Heart right ventricle (tissue), 16 donors: ENCODE data around the gene PAPSS2. TPM values are rescaled to one million over a fixed set of nuclear protein-coding genes. Genes with fewer than 3 reads are reported as not detected.

ENCODE experiments used
- ATAC-seq, 8 donors: fragments of 200-7000 bp; cut with Tn5 transposase; one replicate each; pipeline ENCODE4 v1.9.1; 2020; ENCODE audit warnings: mild to moderate bottlenecking in 8 of 8, moderate library complexity in 8 of 8, moderate number of reproducible peaks in 1 of 8
- DNase-seq, 2 donors: peaks; one replicate each; pipeline ENCODE4 v3.0.0-alpha.2; 2020
- H3K27ac ChIP-seq, 10 donors: fragments of 200-600 bp; sonication (generic) in 2 of 10; one replicate each; pipeline versions ENCODE4 v1.5.0 to v1.8.0; 2020 to 2022; ENCODE audit warnings: mild to moderate bottlenecking in 3 of 10
- H3K27me3 ChIP-seq, 7 donors: fragments of 200-600 bp; one replicate each; pipeline ENCODE4 v1.8.0; 2021 to 2022; ENCODE audit warnings: mild to moderate bottlenecking in 2 of 7
- H3K36me3 ChIP-seq, 9 donors: fragments of 200-600 bp; sonication (generic) in 1 of 9; one replicate each; pipeline versions ENCODE4 v1.5.0 to v1.8.0; 2020 to 2022; ENCODE audit warnings: mild to moderate bottlenecking in 2 of 9
- H3K4me1 ChIP-seq, 9 donors: fragments of 200-600 bp; sonication (generic) in 1 of 9; one replicate each; pipeline versions ENCODE4 v1.5.0 to v1.8.0; 2020 to 2022; ENCODE audit warnings: mild to moderate bottlenecking in 4 of 9
- H3K4me3 ChIP-seq, 10 donors: fragments of 200-600 bp; sonication (generic) in 2 of 10; one replicate each; pipeline versions ENCODE4 v1.5.0 to v1.8.0; 2020 to 2022; ENCODE audit warnings: mild to moderate bottlenecking in 7 of 10, moderate library complexity in 2 of 10
- H3K9me3 ChIP-seq, 11 donors: fragments of 200-600 bp in 10 of 11; sonication (generic) in 2 of 11; one replicate each; pipeline versions ENCODE4 v1.5.0 to v1.8.0; 2013 to 2022; ENCODE audit warnings: mild to moderate bottlenecking in 2 of 11, control low read depth in 1 of 11, moderate library complexity in 1 of 11
- CTCF ChIP-seq, 9 donors: fragments of 200-600 bp; sonication (generic) in 2 of 9; IDR thresholded peaks; one replicate each; pipeline versions ENCODE4 v1.5.0 to v1.8.0; 2021 to 2022; ENCODE audit warnings: antibody characterized with exemption in 9 of 9, mild to moderate bottlenecking in 5 of 9, moderate library complexity in 1 of 9
- WGBS, 2 donors: extraction: QIAGEN DNeasy Blood & Tissue Kit; methylation state at CpG; one replicate each; pipeline ENCODE4 v1.1.7; 2013; ENCODE audit warnings: inconsistent platforms in 1 of 2; 5-methylcytosine and 5-hydroxymethylcytosine counted together
- intact Hi-C, 10 donors: fragments of 100-400 bp; cut with DNase I; formaldehyde crosslinking; loops; one replicate each; pipeline versions ENCODE4 v1.11.1 to v1.14.2; 2022
- polyA plus RNA-seq, 2 donors: library from polyadenylated mRNA; stranded (reverse); fragments of 200-250 nt; gene quantifications; one replicate each; pipeline ENCODE4 v1.2.3, GENCODE V29; 2013
- total RNA-seq, 10 donors: library from RNA; stranded (reverse); fragmentation: NEBNext Ultra II Directional in 3 of 10; extraction: Animal tissue kit (Norgen Biotek cat#: 25700) in 3 of 10; gene quantifications; one replicate each; pipeline versions ENCODE4 v1.2.1 to v1.2.4, GENCODE V29; 2021 to 2023
- donor health status: Arrhythmogenic right ventricular cardiomyopathy.
- donor health status: ischemic (EF 13 %, LVEDD 7.1; RV severe dilation, severe dysfunction).
- donor health status: healthy with polysubstance abuse.
- donor health status: DM: no; HTN: yes; CAD: no.
- donor health status: DM: no; HTN: no; CAD: no.
- donor health status: ischemic (EF 25% LVEDD 6.9; RV normal size, moderate dysfunction).
- donor health status: ischemic (EF 25% LVEDD 5.7; RV mildly dilated, moderate dysfunction).
- donor health status: healthy.
- donor health status: DM: yes; HTN: yes; CAD: no.
- donor health status: Ischemic cardiomyopathy.
- donor health status: ischemic (EF 35%, LVEDD 5.7; RV mildly dilated, moderate dysfunction).
- donor health status: nonischemic (EF 11% LVEDD 7.7; RV severe dilation, severe dysfunction).
- donor health status: DM: yes; HTN: yes; CAD: no.
- donor health status: PGD.
- donor health status: ischemic (EF 29% LVEDD 5.4; RV normal size, mild dysfunction).
- donor health status: nonischemic (EF 23%, LVEDD 6.1; RV moderate dilation, normal function).

The PAPSS2 gene
- total and polyA plus RNA-seq, 12 donors, result 3.3 to 10.9 (median 6.2) TPM

- H3K27me3 ChIP-seq, result peaks cover 0 to 29% (median 0%) of the 10 kb centered on the region in 7 donors
- intact Hi-C loops, result no loop called here
Measured at GRCh38 chr10:87622314-87623004, 37.2 kb upstream of the PAPSS2 start.

GRCh38 chr10:87623191-87623590 lies 36.5 kb upstream of the PAPSS2 start:
- no peaks in the 10 kb centered on the region for H3K9me3 ChIP-seq
- no peak for TF ChIP-seq CTCF (IDR thresholded peaks at IDR 0.05)
- intact Hi-C loops, result no loop called here
- ATAC-seq (no peak), DNase-seq (no peak)
- no peaks in the 10 kb centered on the region for H3K4me1 ChIP-seq
- H3K36me3 ChIP-seq, result no peaks in the 10 kb centered on the region
- 90 to 100% methylated on average over 1 of the region's 1 CpG for WGBS, 2 donors
- H3K27me3 ChIP-seq, result peaks cover 0 to 29% (median 0%) of the 10 kb centered on the region in 7 donors
- H3K4me3 ChIP-seq, result no peak overlapping the region
- H3K27ac ChIP-seq, result no peak overlapping the region

More at GRCh38 chr10:87622314-87623004, 37.2 kb upstream of the PAPSS2 start:
- TF ChIP-seq CTCF (IDR thresholded peaks at IDR 0.05), result no peak
- 76 to 78% methylated on average over 7 of the region's 7 CpGs for WGBS, 2 donors
- DNase-seq (no peak), ATAC-seq (no peak)
- no peak overlapping the region for H3K27ac ChIP-seq
- no peaks in the 10 kb centered on the region for H3K9me3 ChIP-seq
- no peak overlapping the region for H3K4me3 ChIP-seq
- no peaks in the 10 kb centered on the region for H3K4me1 ChIP-seq
- no peaks in the 10 kb centered on the region for H3K36me3 ChIP-seq

- TF ChIP-seq CTCF (IDR thresholded peaks at IDR 0.05), result no peak
- no peak for DNase-seq
- Histone ChIP-seq H3K9me3 (no peaks in the 10 kb centered on the region), H3K4me3 (no peak overlapping the region), H3K27me3 (peaks cover 0 to 13% (median 0%) of the 10 kb centered on the region in 7 donors), H3K4me1 (no peaks in the 10 kb centered on the region), H3K36me3 (no peaks in the 10 kb centered on the region), H3K27ac (no peak overlapping the region)
- no peak for ATAC-seq
- intact Hi-C loops, result no loop called here
- WGBS, 2 donors, result 65 to 73% methylated on average over 1 of the region's 1 CpG
Measured at GRCh38 chr10:87625661-87626060, 34.0 kb upstream of the PAPSS2 start.

GRCh38 chr10:87626422-87626892 lies 33.2 kb upstream of the PAPSS2 start:
- no peaks in the 10 kb centered on the region for H3K4me1 ChIP-seq
- no peak overlapping the region for H3K27ac ChIP-seq
- H3K27me3 ChIP-seq, result peaks cover 0 to 8% (median 0%) of the 10 kb centered on the region in 7 donors
- H3K36me3 ChIP-seq, result no peaks in the 10 kb centered on the region
- ATAC-seq, result no peak
- 100% methylated on average over 1 of the region's 1 CpG for WGBS, 2 donors
- TF ChIP-seq CTCF (IDR thresholded peaks at IDR 0.05), result no peak
- no peaks in the 10 kb centered on the region for H3K9me3 ChIP-seq
- DNase-seq, result no peak
- no peak overlapping the region for H3K4me3 ChIP-seq
- intact Hi-C loops, result no loop called here
